ENCODE results near the gene DOCK2.

The DOCK2 gene

GRCh38 chr5:170126626-170127025, 489.6 kb downstream of the DOCK2 start:
- H3K9ac ChIP-seq (ENCODE audit: low read length) = no peak overlapping the region
- H3K27ac ChIP-seq (ENCODE audit: low read depth, low read length) = no peak overlapping the region
- no peak overlapping the region for H3K4me3 ChIP-seq (ENCODE audit: low read length)
- no peaks in the 10 kb centered on the region for H3K36me3 ChIP-seq (ENCODE audit: control insufficient read depth, insufficient read depth, low read length)
- H3K27me3 ChIP-seq (ENCODE audit: control insufficient read depth, insufficient read depth, low read length) = no peaks in the 10 kb centered on the region
- no peaks in the 10 kb centered on the region for H3K4me1 ChIP-seq (ENCODE audit: control insufficient read depth, insufficient read depth, low read length)

GRCh38 chr5:170131235-170131634, 494.2 kb downstream of the DOCK2 start:
- Histone ChIP-seq H3K27me3 (ENCODE audit: control insufficient read depth, insufficient read depth, low read length) (no peaks in the 10 kb centered on the region), H3K36me3 (ENCODE audit: control insufficient read depth, insufficient read depth, low read length) (no peaks in the 10 kb centered on the region), H3K27ac (ENCODE audit: low read depth, low read length) (no peak overlapping the region), H3K4me3 (ENCODE audit: low read length) (no peak overlapping the region), H3K9ac (ENCODE audit: low read length) (no peak overlapping the region), H3K4me1 (ENCODE audit: control insufficient read depth, insufficient read depth, low read length) (no peaks in the 10 kb centered on the region)

- H3K9ac ChIP-seq (ENCODE audit: low read length) = no peak overlapping the region
- H3K4me3 ChIP-seq (ENCODE audit: low read length) = no peak overlapping the region
- no peak overlapping the region for H3K27ac ChIP-seq (ENCODE audit: low read depth, low read length)
- no peaks in the 10 kb centered on the region for H3K27me3 ChIP-seq (ENCODE audit: control insufficient read depth, insufficient read depth, low read length)
- H3K4me1 ChIP-seq (ENCODE audit: control insufficient read depth, insufficient read depth, low read length) = no peaks in the 10 kb centered on the region
- H3K36me3 ChIP-seq (ENCODE audit: control insufficient read depth, insufficient read depth, low read length) = no peaks in the 10 kb centered on the region
Measured at GRCh38 chr5:170132269-170132975, 495.3 kb downstream of the DOCK2 start.

All from rectal smooth muscle tissue (tissue), 1 donor.